ENCODE measurements around the gene TSSC4. TPM values are rescaled to one million over a fixed set of nuclear protein-coding genes. Genes with fewer than 3 reads are reported as not detected.
A peak's percentile ranks its signal among the peaks of the same experiment; 100 is the strongest.

Gene TSSC4
- total RNA-seq, 1 donor from 2014 or later: 59.7 TPM

- no peak for TF ChIP-seq CTCF (IDR thresholded peaks at IDR 0.05)
- Mint-ChIP-seq H3K4me3 (peak within 1 kb of the TSS; percentile 85), H3K9me3 (peaks cover 3% of the 10 kb centered on the region), H3K27me3 (no peaks in the 10 kb centered on the region), H3K36me3 (ENCODE audit: low read depth) (no peaks in the 10 kb centered on the region), H3K4me1 (peaks cover 38% of the 10 kb centered on the region), H3K27ac (peak within 1 kb of the TSS; percentile 65)
- intact Hi-C loops (cut with micrococcal nuclease): loop anchor here (5.0 to 10.0 kb wide), 2 partner anchors 443 to 551 kb away; partner anchors contain the start of genes CDKN1C and NAP1L4
- ATAC-seq (ENCODE audit: low read depth) (peak; percentile 56), DNase-seq (peak; percentile 66)
- CTCF ChIA-PET: interaction anchor here (1.0 to 1.5 kb wide), 2 partner anchors 87 to 89 kb away, joined by 3 to 4 read pairs; no protein-coding TSS in a partner anchor
- POLR2A ChIA-PET: interaction anchor here (1.0 kb wide), 1 partner anchor 82 kb away, joined by 3 read pairs; no protein-coding TSS in a partner anchor
These were observed 43.6 kb downstream of the TSSC4 start, which contains the start of gene TRPM5 for GRCh38 chr11:2443881-2444820. Gene TRPM5 (minus strand): TSS chr11:2444514. CDS start chr11:2423036, 21,478 bp downstream.

GRCh38 chr11:2444821-2445745, 44.5 kb downstream of the TSSC4 start, which contains the start of gene KCNQ1:
Gene KCNQ1 (plus strand): TSS chr11:2445008. CDS start chr11:2445099, 91 bp downstream.
- peak within 1 kb of the TSS; percentile 85 for H3K4me3 Mint-ChIP-seq
- H3K36me3 Mint-ChIP-seq (ENCODE audit: low read depth): peaks cover under 1% of the 10 kb centered on the region
- DNase-seq (peak; percentile 71), ATAC-seq (ENCODE audit: low read depth) (peak; percentile 85)
- peaks cover 38% of the 10 kb centered on the region for H3K4me1 Mint-ChIP-seq
- intact Hi-C loops (cut with micrococcal nuclease): loop anchor here (5.0 to 10.0 kb wide), 2 partner anchors 442 to 550 kb away; partner anchors contain the start of genes CDKN1C and NAP1L4
- ChIA-PET POLR2A (interaction anchor here (0.5 to 1.1 kb wide), 5 partner anchors 45 to 454 kb away, joined by 3 to 5 read pairs (median 3); partner anchors contain the start of gene TSSC4), CTCF (interaction anchor here (1.5 kb wide), 1 partner anchor 86 kb away, joined by 3 read pairs; no protein-coding TSS in a partner anchor)
- no peak for TF ChIP-seq CTCF (IDR thresholded peaks at IDR 0.05)
- H3K27ac Mint-ChIP-seq: peak within 1 kb of the TSS; percentile 65
- H3K27me3 Mint-ChIP-seq: no peaks in the 10 kb centered on the region
- H3K9me3 Mint-ChIP-seq: no peaks in the 10 kb centered on the region

- no peak for TF ChIP-seq CTCF (IDR thresholded peaks at IDR 0.05)
- Mint-ChIP-seq H3K27ac (no peak overlapping the region), H3K4me1 (peaks cover 41% of the 10 kb centered on the region), H3K36me3 (ENCODE audit: low read depth) (peaks cover 3% of the 10 kb centered on the region), H3K9me3 (no peaks in the 10 kb centered on the region), H3K27me3 (no peaks in the 10 kb centered on the region), H3K4me3 (peak overlapping the region; percentile 85)
- intact Hi-C loops (cut with micrococcal nuclease): loop anchor here (2.0 to 10.0 kb wide), 2 partner anchors 17 to 549 kb away; partner anchors contain the start of gene NAP1L4
- DNase-seq: no peak
- ATAC-seq (ENCODE audit: low read depth): no peak
- ChIA-PET CTCF (interaction anchor here (1.5 kb wide), 1 partner anchor 85 kb away, joined by 3 read pairs; no protein-coding TSS in a partner anchor), POLR2A (interaction anchor here (0.5 to 1.1 kb wide), 4 partner anchors 45 to 453 kb away, joined by 3 to 5 read pairs (median 3); partner anchors contain the start of gene TSSC4)
These were observed 45.4 kb downstream of the TSSC4 start for GRCh38 chr11:2445746-2446551.

- TF ChIP-seq CTCF (IDR thresholded peaks at IDR 0.05): no peak
- peak; percentile 26 for DNase-seq
- H3K9me3 Mint-ChIP-seq: no peaks in the 10 kb centered on the region
- H3K4me1 Mint-ChIP-seq: peaks cover 41% of the 10 kb centered on the region
- POLR2A ChIA-PET: interaction anchor here (0.7 to 1.1 kb wide), 2 partner anchors 36 to 46 kb away, joined by 3 read pairs; partner anchors contain the start of gene TSSC4
- peak overlapping the region; percentile 72 for H3K27ac Mint-ChIP-seq
- CTCF ChIA-PET: interaction anchor here (0.9 kb wide), 1 partner anchor 142 kb away, joined by 3 read pairs; no protein-coding TSS in a partner anchor
- intact Hi-C loops (cut with micrococcal nuclease): loop anchor here (1.0 to 10.0 kb wide), 3 partner anchors 16 to 548 kb away; partner anchors contain the start of gene NAP1L4
- peaks cover 3% of the 10 kb centered on the region for H3K36me3 Mint-ChIP-seq (ENCODE audit: low read depth)
- ATAC-seq (ENCODE audit: low read depth): no peak
- no peaks in the 10 kb centered on the region for H3K27me3 Mint-ChIP-seq
- peak overlapping the region; percentile 75 for H3K4me3 Mint-ChIP-seq
These were observed 46.2 kb downstream of the TSSC4 start for GRCh38 chr11:2446590-2447252.

Data from activated B cell treated with CpG ODN at 0.5 μM for 24 hours (primary cell).